Left kidney (tissue), 2 donors: Measurements from ENCODE around the gene C14orf180. TPM values are rescaled to one million over a fixed set of nuclear protein-coding genes. Genes with fewer than 3 reads are reported as not detected.
"Not testable (repeated sequence)": the region's sequence is repeated elsewhere in the genome, so short reads cannot be mapped to it uniquely, and the experiment has no call there.

Source experiments
- DNase-seq: peaks from one replicate; pipeline ENCODE4 v3.0.0-alpha.2; 2013
- polyA plus RNA-seq: library from polyadenylated mRNA; unstranded; fragments of 120-200 nt; gene quantifications from one replicate; pipeline ENCODE4 v1.2.1, GENCODE V29; 2013; ENCODE audit not compliant: insufficient read length

Gene C14orf180
- polyA plus RNA-seq, 1 donor = not detected

- no peak for DNase-seq
These were observed 34.7 kb downstream of the C14orf180 start for GRCh38 chr14:104614126-104614812.

GRCh38 chr14:104624939-104625338, 45.4 kb downstream of the C14orf180 start:
- DNase-seq = no peak

DNA sequence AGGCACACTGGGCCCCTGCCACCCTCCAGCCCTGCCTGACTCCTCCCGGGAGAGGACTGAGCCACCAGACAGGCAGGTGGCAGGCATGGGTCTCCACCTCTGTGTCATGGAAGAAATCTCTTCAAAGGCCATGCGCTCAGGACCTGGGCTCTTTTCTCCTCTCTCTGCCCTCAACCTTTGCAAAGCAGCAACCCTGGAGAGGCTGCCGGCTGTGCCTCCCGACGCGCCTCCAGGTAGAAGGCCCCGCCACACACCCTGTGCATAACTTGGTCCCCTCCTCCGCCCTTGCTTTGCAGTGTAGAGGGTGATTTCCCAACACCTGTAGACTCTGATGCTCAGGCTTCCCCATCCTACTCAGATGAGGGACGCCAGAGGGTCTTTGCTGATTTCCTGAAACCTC, 53.2 kb downstream of the C14orf180 start:
- DNase-seq = no peak

DNA sequence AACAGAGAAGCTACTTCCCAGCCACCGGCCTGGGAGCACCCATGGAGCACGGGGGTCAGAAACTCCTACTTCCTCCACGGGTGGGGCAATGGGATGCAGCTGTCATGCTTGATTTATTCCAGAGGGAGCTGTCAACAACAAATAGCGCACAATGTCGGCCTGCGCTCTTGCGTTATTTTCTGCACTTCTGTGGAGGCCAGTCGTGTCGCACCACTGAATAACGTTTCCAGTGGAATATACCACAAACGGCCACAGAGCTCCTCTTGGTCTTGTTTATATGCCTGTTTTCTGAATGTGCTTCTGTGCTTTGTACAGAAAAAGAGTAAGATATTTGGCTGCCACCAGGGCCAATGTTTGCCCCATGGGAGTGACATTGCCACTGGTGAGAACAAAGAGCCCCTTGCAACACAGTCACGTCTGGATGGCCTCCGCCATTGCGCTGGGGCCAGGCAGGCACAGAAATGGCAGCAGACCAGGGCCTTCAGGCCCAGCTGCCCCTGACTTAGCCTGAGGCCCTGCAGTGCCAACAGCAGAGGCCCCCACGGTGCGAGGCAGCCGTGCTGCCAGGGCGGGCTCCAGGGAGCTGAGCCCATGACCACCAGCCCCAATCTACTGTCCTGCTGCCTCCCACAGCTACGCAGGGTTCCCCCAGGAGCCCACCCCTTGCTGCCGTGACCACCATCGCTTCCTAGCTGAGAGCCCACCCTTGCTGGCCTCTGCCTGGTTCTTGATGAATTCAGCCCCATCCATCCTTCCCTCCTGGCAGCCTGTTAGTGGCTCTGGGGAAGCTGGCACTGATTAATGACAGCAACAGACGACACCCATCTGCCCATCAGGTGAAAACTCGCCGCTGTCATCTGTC, 53.9 kb downstream of the C14orf180 start:
- DNase-seq = no peak

DNA sequence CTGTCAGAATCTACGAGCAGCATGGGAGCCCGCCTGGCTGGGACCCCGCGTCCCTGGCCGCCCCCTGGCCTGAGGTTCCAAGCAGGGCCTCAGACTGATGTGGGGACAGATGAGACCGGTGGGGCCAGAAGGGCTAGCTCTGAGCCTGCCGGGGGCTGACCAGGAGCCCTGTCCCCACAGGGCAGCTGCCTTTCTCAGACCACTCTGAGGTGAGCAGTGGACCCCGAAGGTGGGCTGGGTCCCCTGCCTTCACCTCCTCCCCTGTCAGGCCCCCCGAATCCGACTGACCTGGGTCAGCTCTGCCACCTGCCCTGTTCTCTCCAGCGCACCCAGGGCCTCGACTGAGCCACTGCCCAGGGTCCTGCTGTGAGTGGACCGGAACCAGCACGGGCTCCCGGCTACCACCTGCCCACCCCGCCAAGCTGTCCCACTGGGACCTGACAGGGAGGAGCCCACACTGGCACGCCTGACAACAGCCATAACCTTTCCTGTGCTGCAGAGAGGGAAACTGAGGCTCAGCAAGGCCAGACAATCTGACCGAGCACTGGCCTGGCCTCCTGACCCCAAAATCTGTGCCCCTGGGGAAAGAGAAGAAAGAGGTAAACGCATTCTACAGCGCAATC, 54.7 kb downstream of the C14orf180 start:
- DNase-seq = no peak

DNA sequence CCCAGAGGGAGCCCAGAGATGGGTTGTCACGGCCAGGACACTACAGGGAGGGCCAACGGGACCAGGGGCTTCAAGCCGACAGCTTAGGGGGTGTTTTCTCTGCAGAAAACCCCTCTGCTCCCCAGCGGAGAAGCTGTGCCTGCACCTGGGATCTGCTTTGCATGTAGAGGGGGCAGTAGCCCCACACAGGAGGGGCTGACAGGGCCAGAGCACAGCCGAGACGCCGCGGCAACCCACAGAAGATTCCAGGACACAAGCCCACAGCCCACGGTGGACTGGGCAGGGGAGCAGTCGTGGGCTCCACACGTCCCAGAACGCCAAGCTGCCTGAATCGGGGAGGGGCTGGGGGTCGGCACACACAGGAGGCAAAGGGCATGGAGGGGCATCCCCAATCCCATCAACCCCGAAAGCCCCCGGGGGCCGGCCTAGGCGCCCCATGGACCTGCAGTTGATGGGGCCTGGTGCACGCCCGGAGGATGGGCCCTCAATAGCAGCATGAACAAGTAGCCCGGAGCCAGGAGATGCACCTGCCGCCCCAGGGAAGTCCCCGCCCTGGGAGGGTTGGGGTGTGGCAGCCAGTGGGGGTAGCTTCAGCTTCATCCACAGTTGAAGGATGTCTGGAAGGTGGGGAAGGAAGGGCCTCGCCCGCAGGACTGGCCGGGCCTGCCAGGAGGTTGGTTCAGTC, 55.5 kb downstream of the C14orf180 start:
- DNase-seq = no peak

DNA sequence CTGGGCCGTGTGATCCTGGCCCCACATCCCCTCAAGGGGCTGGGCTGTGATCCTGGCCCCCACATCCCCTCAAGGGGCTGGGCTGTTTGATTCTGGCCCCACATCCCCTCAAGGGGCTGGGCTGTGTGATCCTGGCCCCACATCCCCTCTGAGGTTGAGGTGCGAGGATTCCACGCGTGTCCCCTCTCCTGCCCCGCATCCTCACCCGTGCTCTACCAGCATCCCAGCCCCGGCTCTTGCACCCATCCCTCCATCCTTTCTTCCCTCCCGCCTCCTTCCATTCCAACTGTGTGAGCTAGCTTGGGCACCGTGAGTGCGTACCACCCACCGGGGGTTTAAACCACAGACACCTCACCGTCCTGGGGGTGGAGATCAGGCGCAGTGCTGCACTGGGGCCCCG, 56.2 kb downstream of the C14orf180 start:
- no peak for DNase-seq

DNA sequence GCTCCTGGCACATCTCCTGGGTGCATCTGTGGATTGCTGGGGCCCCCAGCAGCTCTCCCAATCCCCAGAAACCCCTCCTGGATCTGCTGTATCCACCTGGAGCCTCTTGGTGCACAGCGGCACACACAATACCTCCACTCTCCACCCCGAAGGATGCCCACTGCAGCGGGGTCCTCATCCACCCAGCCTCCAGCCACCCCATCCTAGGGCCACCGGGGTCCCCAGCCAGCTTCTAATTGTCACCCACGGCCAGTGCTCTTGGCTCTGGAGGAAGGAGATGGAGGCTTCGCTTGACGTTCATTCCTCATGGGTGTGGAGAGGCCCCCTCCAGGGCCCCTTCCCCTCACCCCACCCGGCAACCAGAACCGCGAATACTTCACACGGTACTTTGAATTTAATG, 56.6 kb downstream of the C14orf180 start:
- DNase-seq = no peak

GRCh38 chr14:104636846-104637545, 57.4 kb downstream of the C14orf180 start:
- not testable (repeated sequence) for DNase-seq

- no peak for DNase-seq
These were observed 58.0 kb downstream of the C14orf180 start for GRCh38 chr14:104637546-104638003.

- no peak for DNase-seq
These were observed 58.6 kb downstream of the C14orf180 start for GRCh38 chr14:104638190-104638589.

- no peak for DNase-seq
These were observed 59.4 kb downstream of the C14orf180 start for GRCh38 chr14:104638927-104639450.

- DNase-seq = no peak
These were observed 59.9 kb downstream of the C14orf180 start for GRCh38 chr14:104639471-104639870.

Other genes with a start within 250 kb of the C14orf180 start
- gene TMEM179, start 25.0 kb downstream of the C14orf180 start, polyA plus RNA-seq = 0.60 TPM
- gene INF2, start 109.9 kb downstream of the C14orf180 start, polyA plus RNA-seq = 38.9 TPM
- gene ADSS1, start 144.5 kb downstream of the C14orf180 start, polyA plus RNA-seq = 16.0 TPM
- gene SIVA1, start 173.4 kb downstream of the C14orf180 start, polyA plus RNA-seq = 52.3 TPM
- gene AKT1, start 216.0 kb downstream of the C14orf180 start, polyA plus RNA-seq = 96.9 TPM
- gene ZBTB42, start 221.3 kb downstream of the C14orf180 start, polyA plus RNA-seq = 3.1 TPM